Panc1 (cell line): ENCODE measurements around the gene PLIN4.

Source experiments
- CTCF ChIP-seq: fragments of 450-650 bp; IDR thresholded peaks from 2 replicates; pipeline ENCODE4 v1.5.1; 2017; ENCODE audit warnings: mild to moderate bottlenecking
- POLR2AphosphoS5 ChIP-seq: IDR thresholded peaks from 2 replicates; pipeline ENCODE4 v1.6.1; 2012; ENCODE audit warnings: mild to moderate bottlenecking, low read depth, low read length, moderate library complexity
- REST ChIP-seq, 2 experiments: IDR thresholded peaks; 2 replicates each; pipeline ENCODE4 v1.6.1; 2011 to 2012; ENCODE audit warnings: low read depth in 2 of 2, control low read depth in 1 of 2, low read length in 1 of 2, mild to moderate bottlenecking in 1 of 2, moderate library complexity in 1 of 2; ENCODE audit not compliant: insufficient read depth in 1 of 2
- SIN3A ChIP-seq: IDR thresholded peaks from 2 replicates; pipeline ENCODE4 v1.6.1; 2012; ENCODE audit warnings: low read depth, mild to moderate bottlenecking, low read length, moderate library complexity, borderline replicate concordance; ENCODE audit not compliant: insufficient read depth
- TCF7L2 ChIP-seq: IDR thresholded peaks from 2 replicates; pipeline ENCODE4 v1.6.1; 2011; ENCODE audit warnings: mild to moderate bottlenecking, low read depth, low read length, inconsistent platforms

- TF ChIP-seq CTCF (no peak), POLR2AphosphoS5 (no peak), TCF7L2 (no peak), REST (IDR thresholded peaks at IDR 0.05; ENCODE audit: insufficient read depth in 1 of 2, low read depth in 2 of 2, low read length in 1 of 2) (no peak), SIN3A (no peak)
Observed at GRCh38 chr19:4473763-4474513, 44.3 kb downstream of the PLIN4 start.
